Adrenal gland (tissue), 12 donors: ENCODE measurements around the gene ST3GAL3. TPM values are rescaled to one million over a fixed set of nuclear protein-coding genes. Genes with fewer than 3 reads are reported as not detected.

Experiments
- DNase-seq, 7 donors: peaks; one replicate each; pipeline ENCODE4 v3.0.0-alpha.2; 2019 to 2020
- H3K27ac ChIP-seq, 5 donors: fragments of 200-600 bp; sonication (generic) in 4 of 5; 1 replicate in 3 of 5; 2 replicates in 2 of 5; pipeline versions ENCODE4 v1.5.1 to v1.8.0; 2016 to 2020; ENCODE audit warnings: mild to moderate bottlenecking in 1 of 5
- H3K27me3 ChIP-seq: fragments of 200-600 bp; 2 replicates; pipeline ENCODE4 v1.8.0; 2021
- H3K36me3 ChIP-seq, 2 donors: fragments of 200-600 bp; replicated peaks in 1 of 2; 1 replicate in 1 of 2; 2 replicates in 1 of 2; pipeline versions ENCODE4 v1.5.1 to v1.8.0; 2018 to 2022
- H3K4me1 ChIP-seq, 2 donors: fragments of 200-600 bp; replicated peaks in 1 of 2; 1 replicate in 1 of 2; 2 replicates in 1 of 2; pipeline versions ENCODE4 v1.5.1 to v1.8.0; 2018 to 2021
- H3K4me3 ChIP-seq, 4 donors: fragments of 200-600 bp; sonication (generic) in 3 of 4; one replicate each; pipeline ENCODE4 v1.5.1; 2016 to 2018
- H3K9me3 ChIP-seq, 3 donors: fragments of 200-600 bp; sonication (generic) in 1 of 3; replicated peaks in 1 of 3; 1 replicate in 2 of 3; 2 replicates in 1 of 3; pipeline versions ENCODE4 v1.5.1 to v1.8.0; 2016 to 2021
- POLR2A ChIP-seq, 2 donors: fragments of 450-650 bp; IDR thresholded peaks; one replicate each; pipeline ENCODE4 v1.6.1; 2017; ENCODE audit warnings: antibody characterized with exemption in 2 of 2, mild to moderate bottlenecking in 2 of 2, moderate library complexity in 1 of 2
- WGBS, 4 donors: extraction: QIAGEN DNeasy Blood & Tissue Kit in 2 of 4; methylation state at CpG; one replicate each; pipeline versions ENCODE4 v1.1.5 to v1.1.7; 2013 to 2017; 5-methylcytosine and 5-hydroxymethylcytosine counted together
- intact Hi-C, 2 donors: fragments of 100-400 bp; cut with DNase I; formaldehyde crosslinking; loops; one replicate each; pipeline versions ENCODE4 v1.14.1 to v1.15.0; 2022 to 2023
- polyA plus RNA-seq, 3 donors: library from polyadenylated mRNA; stranded (reverse); fragments of 200-250 nt in 2 of 3; fragments of 350-450 nt in 1 of 3; fragmentation: Illumina TruSeq in 1 of 3; extraction: RNeasy Lipid Tissue Mini Kit (QIAGEN cat#74804) in 1 of 3; gene quantifications; one replicate each; pipeline ENCODE4 v1.2.3, GENCODE V29; 2013 to 2014
- total RNA-seq, 9 donors: library from RNA; depleted of rRNA in 4 of 9; stranded (reverse); fragments of >200 nt in 4 of 9; fragments of 120-200 nt in 1 of 9; fragmentation: NEBNext Ultra II Directional in 1 of 9; extraction: Animal tissue kit (Norgen Biotek cat#: 25700) in 1 of 9; gene quantifications; one replicate each; pipeline versions ENCODE4 v1.1.0 to v1.2.4, GENCODE V29; 2013 to 2023
- TF ChIP-seq, protein P1 (sequence below), 6 experiments: fragments of 450-650 bp in 4 of 6; fragments of 200-600 bp in 2 of 6; sonication (generic) in 1 of 6; IDR thresholded peaks; 1 replicate in 5 of 6; 2 replicates in 1 of 6; pipeline versions ENCODE4 v1.5.1 to v1.8.0; 2016 to 2021; ENCODE audit warnings: antibody characterized with exemption in 6 of 6, mild to moderate bottlenecking in 2 of 6, moderate library complexity in 1 of 6
- donor health status: healthy with polysubstance abuse.
- donor health status: Bipolar disorder and iron deficiency.
- donor health status: DM: yes; HTN: yes; CAD: no.
- donor health status: DM: no; HTN: no; CAD: no.
- donor health status: DM: no; HTN: no; CAD: no.
- donor health status: DM: yes; HTN: yes; CAD: no.

The ST3GAL3 gene
- total and polyA plus RNA-seq, 12 donors = 15.6 to 47.5 (median 27.7) TPM

DNA sequence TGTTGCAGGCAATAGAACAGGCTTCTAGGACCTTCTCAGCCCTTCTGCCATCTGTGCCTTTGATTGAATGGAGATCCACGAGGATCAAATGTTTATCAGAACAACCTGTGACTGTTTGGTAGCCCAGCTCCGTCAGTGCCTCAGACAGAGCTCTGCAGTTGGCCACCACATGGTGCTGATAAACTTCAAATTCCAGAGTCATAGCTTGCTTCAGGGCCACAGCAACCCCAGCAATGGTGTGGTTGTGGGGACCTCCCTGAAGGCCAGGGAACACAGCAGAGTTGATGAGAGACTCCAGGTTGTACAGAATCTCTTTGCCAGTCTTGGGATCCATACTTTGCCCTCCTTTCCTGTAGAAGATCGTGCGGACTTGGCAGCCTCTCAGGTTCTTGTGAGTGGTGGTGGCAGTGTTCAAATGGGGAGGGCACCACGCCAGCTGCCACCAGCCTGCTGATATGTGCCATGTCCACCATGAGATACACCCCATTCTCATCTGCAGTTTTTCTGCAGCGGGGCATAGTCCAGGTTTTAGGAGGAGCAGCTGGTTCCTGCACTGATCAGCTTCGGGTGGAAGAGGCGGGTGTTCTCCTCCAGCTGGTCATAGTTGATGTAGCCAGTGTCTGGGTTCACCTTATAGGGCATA, 143.4 kb downstream of the ST3GAL3 start:
- TF ChIP-seq POLR2A (IDR thresholded peaks at IDR 0.05) = no peak
- TF ChIP-seq, protein P1, sequence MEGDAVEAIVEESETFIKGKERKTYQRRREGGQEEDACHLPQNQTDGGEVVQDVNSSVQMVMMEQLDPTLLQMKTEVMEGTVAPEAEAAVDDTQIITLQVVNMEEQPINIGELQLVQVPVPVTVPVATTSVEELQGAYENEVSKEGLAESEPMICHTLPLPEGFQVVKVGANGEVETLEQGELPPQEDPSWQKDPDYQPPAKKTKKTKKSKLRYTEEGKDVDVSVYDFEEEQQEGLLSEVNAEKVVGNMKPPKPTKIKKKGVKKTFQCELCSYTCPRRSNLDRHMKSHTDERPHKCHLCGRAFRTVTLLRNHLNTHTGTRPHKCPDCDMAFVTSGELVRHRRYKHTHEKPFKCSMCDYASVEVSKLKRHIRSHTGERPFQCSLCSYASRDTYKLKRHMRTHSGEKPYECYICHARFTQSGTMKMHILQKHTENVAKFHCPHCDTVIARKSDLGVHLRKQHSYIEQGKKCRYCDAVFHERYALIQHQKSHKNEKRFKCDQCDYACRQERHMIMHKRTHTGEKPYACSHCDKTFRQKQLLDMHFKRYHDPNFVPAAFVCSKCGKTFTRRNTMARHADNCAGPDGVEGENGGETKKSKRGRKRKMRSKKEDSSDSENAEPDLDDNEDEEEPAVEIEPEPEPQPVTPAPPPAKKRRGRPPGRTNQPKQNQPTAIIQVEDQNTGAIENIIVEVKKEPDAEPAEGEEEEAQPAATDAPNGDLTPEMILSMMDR (IDR thresholded peaks at IDR 0.05) = no peak
- peaks cover 0 to 9% of the 10 kb centered on the region in 2 donors for H3K4me1 ChIP-seq
- H3K27ac ChIP-seq = no peak overlapping the region
- no peaks in the 10 kb centered on the region for H3K27me3 ChIP-seq
- WGBS, 4 donors = 95 to 98% (median 97%) methylated on average over 6 to 8 of the region's 8 CpGs
- no peaks in the 10 kb centered on the region for H3K9me3 ChIP-seq
- intact Hi-C loops = no loop called here
- DNase-seq = no peak
- H3K4me3 ChIP-seq = no peak overlapping the region
- no peaks in the 10 kb centered on the region for H3K36me3 ChIP-seq

DNA sequence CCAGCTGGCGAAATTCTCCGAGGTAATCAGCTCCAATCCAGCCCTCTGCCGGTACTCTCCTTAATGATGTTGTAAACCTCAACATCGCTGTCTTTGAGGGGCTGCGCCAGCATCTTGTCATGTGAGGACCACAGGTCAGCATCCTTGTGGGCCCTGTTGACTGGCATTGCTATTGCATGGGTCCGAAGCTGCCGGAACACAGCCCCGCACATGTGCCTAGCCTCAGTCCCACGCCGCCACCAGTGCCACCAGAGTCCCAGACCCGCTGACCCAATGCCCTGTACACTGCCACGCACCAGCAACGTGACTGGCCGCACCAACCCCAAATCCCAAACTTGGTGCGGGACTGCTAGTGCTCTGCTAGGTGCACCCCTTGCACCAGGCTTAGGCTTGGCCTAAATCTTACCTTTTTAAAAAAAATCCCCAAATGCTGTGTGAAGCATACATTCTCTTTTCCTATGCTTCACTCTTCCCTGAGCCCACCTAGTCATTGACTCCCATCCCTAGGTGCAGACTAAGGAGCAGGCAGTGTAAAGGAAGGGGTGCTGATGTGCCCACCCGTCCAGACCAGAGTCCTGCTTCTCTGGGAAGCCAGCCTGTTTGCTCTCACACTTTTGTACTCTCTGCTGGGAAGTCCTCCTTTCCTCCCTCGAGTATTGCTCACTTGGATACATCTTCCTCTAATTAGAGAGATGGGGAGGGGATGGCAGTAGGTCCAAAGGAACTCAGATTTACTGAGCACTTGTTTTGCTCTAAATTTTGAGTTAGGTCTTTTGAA, 144.4 kb downstream of the ST3GAL3 start:
- H3K36me3 ChIP-seq = no peaks in the 10 kb centered on the region
- peaks cover 0 to 9% of the 10 kb centered on the region in 2 donors for H3K4me1 ChIP-seq
- WGBS, 4 donors = 95 to 97% (median 96%) methylated on average over 6 to 17 of the region's 17 CpGs
- no peak for TF ChIP-seq POLR2A (IDR thresholded peaks at IDR 0.05)
- TF ChIP-seq, protein P1 (IDR thresholded peaks at IDR 0.05) = no peak
- no peak for DNase-seq
- H3K27ac ChIP-seq = no peak overlapping the region
- H3K27me3 ChIP-seq = no peaks in the 10 kb centered on the region
- no peaks in the 10 kb centered on the region for H3K9me3 ChIP-seq
- intact Hi-C loops = no loop called here
- H3K4me3 ChIP-seq = no peak overlapping the region

DNA sequence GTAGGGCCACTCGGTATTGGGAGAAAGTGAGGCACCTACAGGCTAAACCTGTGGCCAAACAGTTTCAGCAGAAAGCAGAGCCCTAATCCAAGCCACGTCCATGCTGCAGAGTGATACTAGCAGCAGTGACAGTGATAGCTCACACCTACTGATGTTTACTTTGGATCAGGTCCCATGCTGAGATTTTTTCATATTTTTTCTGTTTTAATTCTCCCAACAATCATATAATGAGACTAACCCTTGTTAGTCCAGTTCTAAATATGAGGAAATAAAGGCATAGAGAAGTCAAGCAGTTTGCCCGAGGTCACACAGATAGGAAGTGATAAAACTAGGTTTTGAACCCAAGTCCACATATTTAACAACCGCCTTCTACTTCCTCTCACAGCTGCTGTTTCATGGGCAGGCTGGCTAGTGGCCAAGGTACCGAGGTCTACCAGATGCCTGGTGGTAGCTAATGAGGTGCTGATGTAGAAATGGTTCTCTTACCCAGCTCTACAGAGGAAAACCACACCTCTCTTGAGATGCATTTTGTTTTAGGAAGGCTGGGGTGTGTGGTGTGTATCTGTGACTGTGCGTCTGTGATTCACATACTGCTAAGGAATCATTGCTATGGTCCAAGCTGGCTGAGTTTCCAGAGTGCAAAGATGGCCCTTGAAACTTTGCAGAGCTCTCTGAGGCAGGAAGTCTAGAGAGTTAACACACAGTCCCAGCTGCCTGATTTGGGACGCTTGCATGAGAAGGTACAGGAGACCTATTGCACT, 146.0 kb downstream of the ST3GAL3 start:
- WGBS, 4 donors = 56 to 68% (median 59%) methylated on average over 6 to 7 of the region's 7 CpGs
- no peaks in the 10 kb centered on the region for H3K27me3 ChIP-seq
- peak in 6 of 7 donors; percentile 32 to 79 (median 49) for DNase-seq
- no peak overlapping the region for H3K4me3 ChIP-seq
- no peaks in the 10 kb centered on the region for H3K36me3 ChIP-seq
- H3K4me1 ChIP-seq = peaks cover 0 to 9% of the 10 kb centered on the region in 2 donors
- no peaks in the 10 kb centered on the region for H3K9me3 ChIP-seq
- H3K27ac ChIP-seq = no peak overlapping the region
- intact Hi-C loops = no loop called here
- TF ChIP-seq POLR2A (IDR thresholded peaks at IDR 0.05) = no peak
- TF ChIP-seq, protein P1 (IDR thresholded peaks at IDR 0.05) = no peak

DNA sequence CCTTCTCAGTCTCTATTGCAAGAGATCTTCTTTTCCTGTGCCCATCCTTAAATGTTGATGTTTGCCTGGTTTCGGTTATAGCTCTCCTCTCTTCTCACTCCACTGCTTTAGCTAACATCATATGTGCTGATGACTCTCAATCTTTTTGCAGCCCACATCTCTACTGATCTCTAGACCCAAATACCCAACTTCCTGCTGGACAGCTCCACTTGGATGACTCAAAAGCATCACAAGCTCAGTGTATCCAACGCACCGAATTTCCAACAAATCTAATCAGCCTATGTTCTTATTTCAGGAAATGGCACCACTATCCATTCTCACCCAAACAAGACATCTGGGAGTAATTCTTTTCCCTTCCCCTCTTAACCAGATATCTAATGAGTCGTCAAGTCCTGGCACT, 147.1 kb downstream of the ST3GAL3 start:
- no peak overlapping the region for H3K27ac ChIP-seq
- intact Hi-C loops = no loop called here
- H3K4me3 ChIP-seq = no peak overlapping the region
- no peak for TF ChIP-seq POLR2A (IDR thresholded peaks at IDR 0.05)
- TF ChIP-seq, protein P1 (IDR thresholded peaks at IDR 0.05) = no peak
- H3K36me3 ChIP-seq = no peaks in the 10 kb centered on the region
- H3K27me3 ChIP-seq = no peaks in the 10 kb centered on the region
- no peaks in the 10 kb centered on the region for H3K9me3 ChIP-seq
- DNase-seq = no peak
- H3K4me1 ChIP-seq = peaks cover 0 to 9% of the 10 kb centered on the region in 2 donors
- WGBS, 4 donors = 93 to 95% (median 94%) methylated on average over 4 of the region's 4 CpGs
